Left colon (tissue), 2 donors: ENCODE results near the gene BEX3. TPM values are rescaled to one million over a fixed set of nuclear protein-coding genes. Genes with fewer than 3 reads are reported as not detected.
"Not testable (repeated sequence)": the region's sequence is repeated elsewhere in the genome, so short reads cannot be mapped to it uniquely, and the experiment has no call there.

ENCODE experiments used
- ATAC-seq: fragments of 200-7000 bp; cut with Tn5 transposase; one replicate; pipeline ENCODE4 v1.9.1; 2020; ENCODE audit warnings: mild to moderate bottlenecking, moderate library complexity
- DNase-seq, 2 donors: peaks; one replicate each; pipeline ENCODE4 v3.0.0-alpha.2; 2020
- intact Hi-C, 2 donors: fragments of 100-400 bp; cut with DNase I in 1 of 2; cut with micrococcal nuclease in 1 of 2; formaldehyde crosslinking; loops; one replicate each; pipeline versions ENCODE4 v1.11.2 to v1.14.0; 2022; cut with DNase I, micrococcal nuclease
- total RNA-seq, 2 donors: library from RNA; stranded (reverse); fragmentation: NEBNext Ultra II Directional; extraction: Animal tissue kit (Norgen Biotek cat#: 25700); gene quantifications; one replicate each; pipeline ENCODE4 v1.2.1, GENCODE V29; 2021
- donor health status: DM: no; HTN: no; CAD: no.
- donor health status: DM: yes; HTN: yes; CAD: no.

Gene BEX3
- total RNA-seq, 2 donors from 2014 or later = 29.5 to 33.4 TPM

- ATAC-seq = no peak
- no peak for DNase-seq
- intact Hi-C loops = no loop called here
Observed at GRCh38 chrX:103373581-103373980, 2.8 kb upstream of the BEX3 start.

GRCh38 chrX:103376979-103377324 lies 614 bp downstream of the BEX3 start:
- ATAC-seq (peak; percentile 53), DNase-seq (peak in 1 of 2 donors; percentile 9)
- intact Hi-C loops = no loop called here

- DNase-seq (no peak), ATAC-seq (no peak)
- intact Hi-C loops = no loop called here
Observed at GRCh38 chrX:103378990-103379389, 2.7 kb downstream of the BEX3 start.

- intact Hi-C loops = no loop called here
- no peak for DNase-seq
- no peak for ATAC-seq
Observed at GRCh38 chrX:103382877-103383276, 6.5 kb downstream of the BEX3 start.

GRCh38 chrX:103384672-103385071 lies 8.3 kb downstream of the BEX3 start:
- ATAC-seq (no peak), DNase-seq (no peak)
- intact Hi-C loops = no loop called here

GRCh38 chrX:103385283-103385830 lies 9.0 kb downstream of the BEX3 start:
- ATAC-seq, intact Hi-C loops, DNase-seq: not testable (repeated sequence)

- intact Hi-C loops = no loop called here
- no peak for ATAC-seq
- no peak for DNase-seq
Observed at GRCh38 chrX:103386332-103386731, 10.0 kb downstream of the BEX3 start.

GRCh38 chrX:103393487-103393886 lies 17.1 kb downstream of the BEX3 start:
- DNase-seq = no peak
- ATAC-seq = no peak
- intact Hi-C loops = no loop called here

GRCh38 chrX:103396186-103396585 lies 19.8 kb downstream of the BEX3 start:
- DNase-seq (no peak), ATAC-seq (no peak)
- intact Hi-C loops = no loop called here

GRCh38 chrX:103396660-103397059 lies 20.3 kb downstream of the BEX3 start:
- no peak for ATAC-seq
- intact Hi-C loops = no loop called here
- DNase-seq = no peak

- no peak for ATAC-seq
- no peak for DNase-seq
- intact Hi-C loops = no loop called here
Observed at GRCh38 chrX:103397707-103398106, 21.4 kb downstream of the BEX3 start.

- DNase-seq = no peak
- ATAC-seq = no peak
- intact Hi-C loops = no loop called here
Observed at GRCh38 chrX:103398421-103398864, 22.1 kb downstream of the BEX3 start.

- no peak for DNase-seq
- no peak for ATAC-seq
- intact Hi-C loops = no loop called here
Observed at GRCh38 chrX:103399744-103400143, 23.4 kb downstream of the BEX3 start.

GRCh38 chrX:103400931-103401330 lies 24.6 kb downstream of the BEX3 start:
- ATAC-seq = no peak

GRCh38 chrX:103404231-103405008 lies 28.1 kb downstream of the BEX3 start:
- ATAC-seq = peak; percentile 81
- DNase-seq = peak; percentile 49 to 55
- intact Hi-C loops = no loop called here

More at GRCh38 chrX:103400931-103401330, 24.6 kb downstream of the BEX3 start:
- intact Hi-C loops = no loop called here
- DNase-seq = no peak

GRCh38 chrX:103405009-103405333 lies 28.6 kb downstream of the BEX3 start:
- intact Hi-C loops = no loop called here
- no peak for DNase-seq
- ATAC-seq = no peak

GRCh38 chrX:103406256-103406655 lies 29.9 kb downstream of the BEX3 start:
- DNase-seq (no peak), ATAC-seq (no peak)
- intact Hi-C loops = no loop called here

- intact Hi-C loops = no loop called here
- no peak for ATAC-seq
- DNase-seq = no peak
Observed at GRCh38 chrX:103407776-103408175, 31.4 kb downstream of the BEX3 start.

GRCh38 chrX:103411721-103412120 lies 35.4 kb downstream of the BEX3 start:
- DNase-seq, ATAC-seq, intact Hi-C loops: not testable (repeated sequence)

GRCh38 chrX:103413705-103414387 lies 37.5 kb downstream of the BEX3 start:
- DNase-seq (no peak), ATAC-seq (no peak)
- intact Hi-C loops = no loop called here
